Testis (tissue), 2 donors: Measurements from ENCODE around the gene NAIF1.

Source experiments
- CTCF ChIP-seq, 3 experiments: fragments of 450-650 bp in 2 of 3; fragments of 200-600 bp in 1 of 3; sonication (generic) in 1 of 3; IDR thresholded peaks; one replicate each; pipeline ENCODE4 v1.5.1; 2016 to 2019; ENCODE audit warnings: antibody characterized with exemption in 3 of 3, mild to moderate bottlenecking in 2 of 3, moderate library complexity in 1 of 3
- POLR2A ChIP-seq: fragments of 450-650 bp; IDR thresholded peaks from one replicate; pipeline ENCODE4 v1.6.1; 2017; ENCODE audit warnings: antibody characterized with exemption, mild to moderate bottlenecking, moderate library complexity

- TF ChIP-seq CTCF (IDR thresholded peaks at IDR 0.05), result no peak
- TF ChIP-seq POLR2A, result no peak
Measured at GRCh38 chr9:128082151-128082550, 15.0 kb upstream of the NAIF1 start.
